HL-60 (cell line): Measurements from ENCODE around the gene RNF103.

Experiments used
- DNase-seq, 2 experiments: peaks; one replicate each; pipeline ENCODE4 v3.0.0-alpha.2; 2010 to 2020; ENCODE audit warnings: low read depth in 1 of 2, low spot score in 1 of 2
- H3K27ac ChIP-seq: fragments of 250-450 bp; sonication (Bioruptor Pico); replicated peaks from 2 replicates; pipeline ENCODE4 v1.5.1; 2020; ENCODE audit warnings: mild to moderate bottlenecking, moderate library complexity
- H3K27me3 ChIP-seq: fragments of 250-450 bp; sonication (Bioruptor Pico); 2 replicates; pipeline ENCODE4 v1.5.1; 2021; ENCODE audit warnings: mild to moderate bottlenecking, moderate library complexity; ENCODE audit not compliant: insufficient read depth, poor library complexity, severe bottlenecking
- H3K4me3 ChIP-seq: replicated peaks from 2 replicates; pipeline ENCODE4 v1.5.1; 2011; ENCODE audit warnings: mild to moderate bottlenecking, control low read depth, low read length; ENCODE audit not compliant: insufficient read depth
- CTCF ChIP-seq: IDR thresholded peaks from one replicate; pipeline ENCODE4 v1.5.1; 2011; ENCODE audit warnings: low read length, control low read depth, inconsistent platforms; ENCODE audit not compliant: insufficient read depth
- GABPA ChIP-seq: IDR thresholded peaks from 2 replicates; pipeline ENCODE4 v1.6.1; 2012; ENCODE audit warnings: low read depth
- POLR2AphosphoS5 ChIP-seq: IDR thresholded peaks from 2 replicates; pipeline ENCODE4 v1.6.1; 2012; ENCODE audit warnings: low read depth
- REST ChIP-seq: IDR thresholded peaks from 2 replicates; pipeline ENCODE4 v1.6.1; 2012; ENCODE audit warnings: low read depth; ENCODE audit not compliant: insufficient replicate concordance
- SPI1 ChIP-seq: IDR thresholded peaks from 2 replicates; pipeline ENCODE4 v1.6.1; 2012; ENCODE audit warnings: low read depth, mild to moderate bottlenecking, borderline replicate concordance
- long read RNA-seq: library from polyadenylated mRNA; unstranded; transcript quantifications from one replicate; pipeline ENCODE4 v2.0.0, GENCODE V29; 2020

Gene RNF103
- long read RNA-seq, full-length matches to known transcripts = 22 of 23 reads
- long read RNA-seq, partial matches to known transcripts = 1 of 23 reads
- long read RNA-seq, other reads (novel, unspliced or antisense) = 0 of 23 reads

- TF ChIP-seq POLR2AphosphoS5 (peak; percentile 77), REST (no peak)
- Histone ChIP-seq H3K27me3 (no peaks in the 10 kb centered on the region), H3K27ac (peak within 1 kb of the TSS; percentile 90), H3K4me3 (peak within 1 kb of the TSS; percentile 74)
- DNase-seq = peak; percentile 67 to 93
Observed at GRCh38 chr2:86623494-86624266, at the start of gene RNF103. Gene RNF103 (minus strand): TSS chr2:86623865. CDS start chr2:86622886, 979 bp downstream.

- Histone ChIP-seq H3K4me3 (no peak overlapping the region), H3K27ac (no peak overlapping the region), H3K27me3 (no peaks in the 10 kb centered on the region)
- DNase-seq = no peak
- no peak for TF ChIP-seq POLR2AphosphoS5
- TF ChIP-seq SPI1 = no peak
- no peak for TF ChIP-seq GABPA
- no peak for TF ChIP-seq CTCF
- TF ChIP-seq REST = no peak
Observed at GRCh38 chr2:86673011-86673410, 49.3 kb upstream of the RNF103 start.

- no peak overlapping the region for H3K27ac ChIP-seq
- no peaks in the 10 kb centered on the region for H3K27me3 ChIP-seq
- H3K4me3 ChIP-seq = no peak overlapping the region
- TF ChIP-seq CTCF (no peak), SPI1 (no peak), REST (no peak), GABPA (no peak), POLR2AphosphoS5 (no peak)
- no peak for DNase-seq
Observed at GRCh38 chr2:86672027-86672545, 48.4 kb upstream of the RNF103 start.
